ENCODE results near the gene KCNE2. TPM values are rescaled to one million over a fixed set of nuclear protein-coding genes. Genes with fewer than 3 reads are reported as not detected.

The KCNE2 gene
- total and polyA plus RNA-seq, 8 donors = 0.64 to 0.96 (median 0.78) TPM; not detected in 2

- Histone ChIP-seq H3K4me3 (no peak overlapping the region), H3K9me3 (no peaks in the 10 kb centered on the region), H3K36me3 (no peaks in the 10 kb centered on the region), H3K4me1 (no peaks in the 10 kb centered on the region), H3K27ac (no peak overlapping the region), H3K27me3 (no peaks in the 10 kb centered on the region)
- peak; percentile 20 to 24 for TF ChIP-seq CTCF (IDR thresholded peaks at IDR 0.05)
- ATAC-seq = peak; percentile 87
- peak in 1 of 4 donors; percentile 77 for DNase-seq
- intact Hi-C loops (cut with DNase I) = no loop called here
These were observed 12.0 kb upstream of the KCNE2 start for GRCh38 chr21:34351786-34352241.

GRCh38 chr21:34352556-34352955 is 11.2 kb upstream of the KCNE2 start:
- Histone ChIP-seq H3K9me3 (no peaks in the 10 kb centered on the region), H3K27me3 (no peaks in the 10 kb centered on the region), H3K4me3 (no peak overlapping the region), H3K36me3 (no peaks in the 10 kb centered on the region), H3K27ac (no peak overlapping the region), H3K4me1 (no peaks in the 10 kb centered on the region)
- ATAC-seq = no peak
- intact Hi-C loops (cut with DNase I) = no loop called here
- DNase-seq = no peak
- TF ChIP-seq CTCF (IDR thresholded peaks at IDR 0.05) = no peak

- no peak for TF ChIP-seq CTCF (IDR thresholded peaks at IDR 0.05)
- Histone ChIP-seq H3K4me1 (no peaks in the 10 kb centered on the region), H3K4me3 (no peak overlapping the region), H3K27ac (no peak overlapping the region), H3K36me3 (no peaks in the 10 kb centered on the region), H3K27me3 (no peaks in the 10 kb centered on the region), H3K9me3 (no peaks in the 10 kb centered on the region)
- no peak for ATAC-seq
- DNase-seq = no peak
- intact Hi-C loops (cut with DNase I) = no loop called here
These were observed 10.6 kb upstream of the KCNE2 start for GRCh38 chr21:34353182-34353581.

- H3K36me3 ChIP-seq = no peaks in the 10 kb centered on the region
- no peak for DNase-seq
- H3K9me3 ChIP-seq = no peaks in the 10 kb centered on the region
- intact Hi-C loops (cut with DNase I) = no loop called here
- no peak overlapping the region for H3K4me3 ChIP-seq
- no peak overlapping the region for H3K27ac ChIP-seq
- TF ChIP-seq CTCF (IDR thresholded peaks at IDR 0.05) = no peak
- ATAC-seq = no peak
- H3K4me1 ChIP-seq = no peaks in the 10 kb centered on the region
- peaks cover 0 to 8% of the 10 kb centered on the region in 2 donors for H3K27me3 ChIP-seq
These were observed 9.0 kb upstream of the KCNE2 start for GRCh38 chr21:34354836-34355235.

- no peak for TF ChIP-seq CTCF (IDR thresholded peaks at IDR 0.05)
- DNase-seq (peak in 1 of 4 donors; percentile 7), ATAC-seq (no peak)
- H3K4me3 ChIP-seq = no peak overlapping the region
- no peaks in the 10 kb centered on the region for H3K36me3 ChIP-seq
- intact Hi-C loops (cut with DNase I) = no loop called here
- no peak overlapping the region for H3K27ac ChIP-seq
- peaks cover 0 to 13% of the 10 kb centered on the region in 2 donors for H3K27me3 ChIP-seq
- H3K4me1 ChIP-seq = no peaks in the 10 kb centered on the region
- H3K9me3 ChIP-seq = no peaks in the 10 kb centered on the region
These were observed 8.2 kb upstream of the KCNE2 start for GRCh38 chr21:34355570-34355969.

All from left lung (tissue), 10 donors.